ENCODE measurements around the gene CDC42BPB. TPM values are rescaled to one million over a fixed set of nuclear protein-coding genes. Genes with fewer than 3 reads are reported as not detected.

CDC42BPB gene
- total RNA-seq, 1 experiment from 2014 or later, result 45.0 TPM

DNA sequence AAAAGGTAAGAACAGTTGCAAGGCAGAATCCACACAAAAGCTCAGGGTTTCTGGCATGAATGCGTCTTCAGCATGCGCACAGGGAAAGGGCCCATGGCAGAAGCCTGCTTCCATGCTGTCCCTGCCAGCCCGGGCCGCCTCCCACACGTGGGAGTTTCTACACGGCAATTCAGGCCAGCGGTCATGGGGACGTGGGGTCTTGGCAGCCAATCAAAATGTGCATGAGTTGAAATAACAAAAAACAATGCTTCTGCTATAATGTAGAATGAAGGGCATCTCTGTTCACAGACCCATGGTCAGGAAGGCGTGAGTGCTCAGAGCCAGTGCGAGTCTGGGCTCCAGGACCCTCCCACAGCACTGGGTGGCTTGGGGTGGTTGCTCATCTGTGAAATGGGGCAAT, 106.3 kb downstream of the CDC42BPB start:
- peak; percentile 98 for DNase-seq (ENCODE audit: low read depth, low spot score)
- in situ Hi-C loops (cut with HindIII; ENCODE audit: low pct_unique_long_range_greater_than_20kb, low sequenced_read_pairs), result no loop called here

DNA sequence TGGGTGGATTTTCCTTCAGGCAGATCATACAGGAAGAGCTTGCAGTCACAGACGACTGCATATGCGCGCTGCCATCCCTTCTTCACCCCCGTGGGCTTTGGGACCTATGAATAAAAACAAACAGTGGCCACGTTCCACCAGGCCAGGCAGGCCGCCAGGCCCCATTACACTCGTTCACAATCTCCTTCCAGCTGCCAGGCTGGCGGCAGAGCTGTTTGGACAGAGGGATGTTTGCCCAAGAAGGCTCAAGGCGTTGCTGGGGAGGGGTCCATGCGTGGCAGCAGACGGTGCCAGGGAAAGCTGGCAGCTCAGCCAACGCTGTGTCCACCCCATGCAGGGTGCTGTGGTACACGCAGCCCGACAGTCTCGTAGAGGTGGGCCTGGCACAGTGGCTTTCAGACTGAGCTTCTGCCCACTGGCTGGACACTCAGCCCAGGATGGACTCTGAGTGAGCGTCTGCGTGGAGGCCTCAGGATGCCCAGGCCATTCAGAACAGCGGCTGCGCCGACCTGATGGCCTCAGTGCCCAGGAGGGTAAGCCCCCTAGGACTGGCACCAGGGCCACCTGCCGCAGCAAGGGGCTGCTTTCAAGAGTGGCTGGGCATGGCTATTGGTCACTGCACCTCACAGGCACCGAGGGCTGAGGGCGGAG, 107.4 kb downstream of the CDC42BPB start:
- no peak for DNase-seq (ENCODE audit: low read depth, low spot score)
- in situ Hi-C loops (cut with HindIII; ENCODE audit: low pct_unique_long_range_greater_than_20kb, low sequenced_read_pairs), result no loop called here

DNA sequence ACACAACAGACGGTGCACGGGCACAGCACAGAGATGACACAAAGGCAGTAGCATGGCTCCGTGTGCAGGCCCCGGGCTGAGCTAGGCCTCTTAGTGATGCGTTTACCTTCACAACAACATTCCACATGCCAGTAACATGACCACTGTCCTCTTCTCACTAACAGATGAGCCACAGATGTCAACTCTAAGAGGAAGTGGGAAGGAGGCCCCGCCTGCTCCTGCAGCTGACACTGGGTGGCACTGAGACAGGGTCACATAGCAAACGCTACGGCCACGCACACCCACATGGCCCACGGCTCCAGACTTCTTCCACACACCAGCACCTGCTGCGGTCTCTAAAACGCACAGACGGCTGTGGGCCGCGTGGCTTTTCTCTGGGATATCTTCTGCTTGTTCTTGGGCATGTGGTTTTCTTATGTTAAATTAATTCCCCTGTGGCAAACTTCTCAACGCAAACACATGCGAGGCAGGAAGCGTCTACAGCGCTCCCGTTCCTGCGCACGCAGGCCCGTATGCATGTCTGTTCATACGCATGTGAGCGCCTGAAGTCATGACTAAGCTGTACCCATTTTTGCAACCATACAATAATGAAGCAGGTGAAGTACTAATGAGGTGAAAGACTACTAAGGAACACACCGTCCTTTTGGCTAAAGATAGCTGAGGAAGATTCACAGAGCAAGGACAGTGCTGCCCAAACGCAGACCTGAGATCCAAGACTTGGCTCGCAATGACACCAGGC, 108.1 kb downstream of the CDC42BPB start:
- in situ Hi-C loops (cut with HindIII; ENCODE audit: low pct_unique_long_range_greater_than_20kb, low sequenced_read_pairs), result no loop called here
- no peak for DNase-seq (ENCODE audit: low read depth, low spot score)

DNA sequence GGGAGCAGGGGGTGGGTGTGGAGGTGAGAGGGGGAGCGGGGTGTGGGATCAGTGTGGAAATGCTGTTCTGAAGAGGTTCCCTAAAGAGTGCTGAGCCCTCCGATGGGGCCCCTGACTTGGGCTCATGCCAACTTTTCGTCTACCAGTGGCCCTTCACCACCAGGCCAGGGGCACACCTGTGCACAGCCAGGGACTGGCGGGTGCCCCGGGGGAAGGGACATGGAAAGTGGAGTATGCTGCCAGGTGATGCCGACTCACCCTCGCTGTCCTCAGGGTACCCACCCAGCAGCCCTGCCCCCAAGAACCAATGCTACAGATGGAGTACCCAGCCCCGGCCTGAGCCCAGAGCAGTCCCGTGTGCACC, 108.7 kb downstream of the CDC42BPB start:
- in situ Hi-C loops (cut with HindIII; ENCODE audit: low pct_unique_long_range_greater_than_20kb, low sequenced_read_pairs), result no loop called here
- DNase-seq (ENCODE audit: low read depth, low spot score), result no peak

DNA sequence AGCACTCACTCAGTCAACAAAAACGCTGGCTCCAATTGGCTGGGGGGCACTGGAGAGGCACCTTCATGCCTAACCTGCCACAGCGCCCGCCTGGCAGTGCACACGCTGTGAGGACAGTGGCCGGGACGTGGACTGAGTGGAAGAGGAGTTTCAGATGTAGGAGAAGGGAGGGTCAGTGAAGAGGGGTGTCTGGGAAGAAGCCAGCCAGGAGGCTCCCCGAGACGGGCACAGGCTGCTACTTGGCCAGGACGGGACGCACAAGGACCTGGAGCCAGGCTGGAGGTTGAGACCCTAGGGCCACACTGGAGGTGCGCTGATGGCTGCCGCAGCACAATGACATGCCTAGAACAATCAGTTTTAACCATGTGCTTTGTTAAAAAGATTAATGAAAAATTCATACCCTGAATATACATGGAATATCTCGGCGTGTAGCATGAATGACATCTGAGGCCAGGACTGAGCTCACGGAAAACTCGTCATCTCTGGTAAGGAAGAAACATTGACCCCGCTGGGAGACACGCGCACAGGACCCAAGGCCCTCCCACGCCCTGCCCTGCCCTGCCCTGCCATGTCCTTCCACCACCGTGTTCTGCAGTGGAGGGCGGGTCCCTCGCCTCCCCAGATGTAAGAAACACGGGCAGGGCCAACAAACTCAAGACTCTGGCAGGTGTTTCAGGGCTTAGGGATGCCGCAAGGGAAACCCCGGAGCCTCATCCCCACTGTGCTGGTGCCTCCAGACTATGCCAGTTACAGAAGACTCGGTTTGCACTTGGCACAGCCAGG, 109.8 kb downstream of the CDC42BPB start:
- in situ Hi-C loops (cut with HindIII; ENCODE audit: low pct_unique_long_range_greater_than_20kb, low sequenced_read_pairs), result no loop called here
- no peak for DNase-seq (ENCODE audit: low read depth, low spot score)

DNA sequence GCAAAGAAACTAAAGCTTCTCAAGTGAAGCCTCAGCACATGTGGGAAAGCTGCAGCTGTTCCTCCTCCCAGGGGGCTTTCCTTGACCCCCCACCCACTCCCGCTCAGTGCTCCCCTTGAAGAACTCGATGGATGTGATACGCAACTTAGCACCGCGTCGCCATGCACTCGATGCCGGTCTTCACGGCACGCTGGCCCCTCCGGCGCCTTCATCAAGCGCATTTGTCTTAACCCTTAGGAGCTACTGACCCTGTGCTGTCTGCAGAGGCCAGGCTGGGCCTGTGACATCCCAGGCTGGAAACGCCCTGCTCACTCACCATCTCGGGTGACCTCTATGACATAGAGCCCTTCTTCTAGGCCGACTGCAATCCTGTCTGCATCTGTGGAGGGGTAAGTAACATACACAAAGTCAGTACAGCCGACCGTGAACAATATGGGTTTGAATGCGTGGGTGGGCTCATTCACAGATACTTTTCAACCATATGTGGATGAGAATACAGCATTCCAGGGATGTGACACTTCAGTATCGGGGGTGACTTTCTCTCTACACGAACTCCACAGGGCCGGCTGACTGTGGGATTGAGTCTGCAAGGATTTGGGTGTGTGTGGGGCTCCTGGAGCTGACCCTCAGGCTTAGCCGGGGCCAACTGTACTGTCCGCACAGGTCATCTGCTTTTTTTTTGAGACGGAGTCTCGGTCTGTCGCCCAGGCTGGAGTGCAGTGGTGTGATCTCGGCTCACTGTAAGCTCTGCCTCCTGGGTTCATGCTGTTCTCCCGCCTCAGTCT, 111.8 kb downstream of the CDC42BPB start:
- DNase-seq (ENCODE audit: low read depth, low spot score), result no peak
- in situ Hi-C loops (cut with HindIII; ENCODE audit: low pct_unique_long_range_greater_than_20kb, low sequenced_read_pairs), result no loop called here

DNA sequence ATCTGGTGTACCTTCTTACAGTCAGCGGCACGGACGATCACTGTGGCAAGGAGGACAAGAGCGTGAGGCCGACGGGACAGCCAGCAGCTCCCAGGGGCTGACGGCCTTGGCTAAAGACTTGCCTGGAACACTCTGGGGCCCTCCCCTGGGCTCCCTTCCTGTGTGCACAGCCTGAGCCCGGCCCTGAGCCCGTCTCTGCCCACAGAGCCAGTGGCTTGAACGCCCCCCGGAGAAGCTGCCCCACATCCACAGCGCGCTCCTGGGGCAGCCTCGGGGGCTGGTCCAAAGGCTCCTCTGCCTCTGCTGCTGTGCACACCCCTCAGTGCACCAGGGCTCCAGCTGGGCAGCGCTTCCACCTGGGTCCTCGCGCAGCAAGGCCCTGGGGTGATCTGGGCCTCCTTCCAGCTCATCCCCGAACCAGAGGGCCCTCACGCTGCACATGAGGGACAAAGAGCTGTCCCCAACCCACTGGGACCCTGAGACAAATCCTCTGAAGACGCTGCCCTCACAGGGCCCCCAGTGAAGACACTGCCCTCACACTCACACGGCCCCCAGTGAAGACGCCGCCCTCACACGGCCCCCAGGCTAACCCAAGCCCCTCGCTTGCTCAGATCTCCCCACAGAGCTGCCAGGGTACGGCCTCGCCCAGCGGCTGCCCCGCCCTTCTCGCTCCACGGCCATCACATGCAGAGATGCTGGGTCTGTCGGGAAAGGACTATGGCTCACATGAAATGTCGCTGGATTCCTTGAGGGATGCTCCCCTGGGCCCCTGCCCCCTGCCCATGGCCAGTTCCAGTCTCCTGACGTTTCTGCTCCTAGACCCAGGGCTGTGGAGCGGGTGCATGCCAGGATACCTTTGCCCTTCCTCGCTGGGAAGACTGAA, 112.7 kb downstream of the CDC42BPB start:
- in situ Hi-C loops (cut with HindIII; ENCODE audit: low pct_unique_long_range_greater_than_20kb, low sequenced_read_pairs), result no loop called here
- DNase-seq (ENCODE audit: low read depth, low spot score), result no peak

DNA sequence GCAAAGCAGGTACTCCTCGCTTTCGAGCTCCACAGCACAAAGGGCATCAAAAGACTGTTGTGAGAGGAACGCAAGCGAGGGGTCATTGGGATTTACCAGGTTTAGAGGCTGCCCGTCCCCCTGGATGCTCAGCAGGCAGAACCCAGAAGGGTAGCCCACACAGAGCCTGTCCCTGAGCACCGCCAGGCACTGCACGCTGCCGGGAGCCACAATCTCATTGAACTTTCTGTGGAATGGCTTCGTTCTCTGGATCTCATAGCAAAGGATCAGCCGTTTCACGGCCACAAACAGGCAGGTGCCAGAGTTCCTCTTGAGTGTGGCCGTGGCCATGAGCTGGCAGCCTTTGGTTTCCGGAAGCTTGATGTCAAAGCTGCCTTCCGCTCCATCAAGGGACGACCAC, 113.4 kb downstream of the CDC42BPB start:
- in situ Hi-C loops (cut with HindIII; ENCODE audit: low pct_unique_long_range_greater_than_20kb, low sequenced_read_pairs), result no loop called here
- DNase-seq (ENCODE audit: low read depth, low spot score), result no peak

DNA sequence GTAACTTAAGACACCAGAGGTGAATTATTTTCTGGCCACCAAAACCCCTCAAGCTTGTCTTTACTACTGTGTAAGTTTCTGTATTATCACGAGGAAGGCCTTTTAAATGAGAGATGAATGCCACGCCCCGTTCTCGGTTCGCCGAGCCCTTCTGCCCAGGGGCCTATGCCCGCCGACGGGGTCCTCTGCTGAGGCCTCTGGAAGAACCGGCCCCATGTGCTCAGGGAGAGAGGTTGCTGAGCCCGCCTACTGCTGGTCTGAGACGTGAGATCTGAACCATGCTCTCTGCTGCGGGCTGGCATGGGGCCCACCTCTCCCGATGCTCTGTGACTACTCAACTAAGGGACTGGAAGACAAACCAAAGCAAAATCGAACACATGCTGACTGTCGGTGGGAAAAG, 113.9 kb downstream of the CDC42BPB start:
- no peak for DNase-seq (ENCODE audit: low read depth, low spot score)
- in situ Hi-C loops (cut with HindIII; ENCODE audit: low pct_unique_long_range_greater_than_20kb, low sequenced_read_pairs), result no loop called here

DNA sequence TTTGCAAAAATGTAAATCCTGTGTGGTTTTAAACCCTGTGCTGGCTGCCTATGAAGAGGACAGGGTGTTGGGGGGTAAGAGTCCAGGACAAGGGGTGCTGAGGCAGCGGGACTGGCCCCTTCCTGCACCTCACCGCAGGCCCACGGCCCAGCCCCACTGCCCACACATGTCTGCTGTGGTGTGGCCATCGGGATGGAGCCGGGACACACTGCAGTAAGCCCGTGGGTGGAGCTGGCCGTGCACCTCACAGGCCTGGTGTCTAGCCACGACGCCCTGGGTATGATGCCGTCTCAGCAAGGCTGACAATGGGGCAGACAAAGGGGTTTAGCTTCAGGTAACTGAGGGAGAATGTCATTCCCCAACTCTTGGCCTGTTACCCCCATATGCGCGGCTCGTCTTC, 115.3 kb downstream of the CDC42BPB start:
- no peak for DNase-seq (ENCODE audit: low read depth, low spot score)
- in situ Hi-C loops (cut with HindIII; ENCODE audit: low pct_unique_long_range_greater_than_20kb, low sequenced_read_pairs), result no loop called here

DNA sequence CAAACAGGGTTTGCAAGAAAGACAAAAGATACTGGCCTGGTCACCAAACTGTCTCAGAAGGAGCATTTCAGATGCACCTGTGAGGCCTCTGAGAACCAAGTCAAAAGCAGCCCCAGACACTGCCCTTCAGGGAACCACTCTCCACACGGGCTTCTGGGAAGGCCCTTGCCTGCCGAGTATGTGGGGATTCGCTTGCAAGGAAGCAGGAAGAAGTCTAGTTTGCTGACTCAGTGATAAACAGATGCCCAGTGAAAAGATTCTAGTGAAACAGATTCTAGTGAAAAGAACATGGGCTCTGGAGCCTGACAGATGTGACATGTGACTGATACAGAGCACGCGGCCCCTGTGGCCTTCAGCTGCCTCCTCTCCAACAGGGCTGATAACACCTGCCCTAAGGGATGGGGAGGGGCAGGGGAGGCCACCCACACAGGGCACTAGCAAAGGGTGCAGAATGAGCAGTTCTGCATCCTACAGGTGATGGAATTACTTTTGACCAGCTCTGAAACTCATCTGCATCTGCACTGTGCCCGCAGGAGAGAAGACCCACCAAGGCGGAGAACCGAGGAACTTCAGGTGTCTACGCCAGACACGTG, 115.8 kb downstream of the CDC42BPB start:
- DNase-seq (ENCODE audit: low read depth, low spot score), result no peak
- in situ Hi-C loops (cut with HindIII; ENCODE audit: low pct_unique_long_range_greater_than_20kb, low sequenced_read_pairs), result no loop called here

DNA sequence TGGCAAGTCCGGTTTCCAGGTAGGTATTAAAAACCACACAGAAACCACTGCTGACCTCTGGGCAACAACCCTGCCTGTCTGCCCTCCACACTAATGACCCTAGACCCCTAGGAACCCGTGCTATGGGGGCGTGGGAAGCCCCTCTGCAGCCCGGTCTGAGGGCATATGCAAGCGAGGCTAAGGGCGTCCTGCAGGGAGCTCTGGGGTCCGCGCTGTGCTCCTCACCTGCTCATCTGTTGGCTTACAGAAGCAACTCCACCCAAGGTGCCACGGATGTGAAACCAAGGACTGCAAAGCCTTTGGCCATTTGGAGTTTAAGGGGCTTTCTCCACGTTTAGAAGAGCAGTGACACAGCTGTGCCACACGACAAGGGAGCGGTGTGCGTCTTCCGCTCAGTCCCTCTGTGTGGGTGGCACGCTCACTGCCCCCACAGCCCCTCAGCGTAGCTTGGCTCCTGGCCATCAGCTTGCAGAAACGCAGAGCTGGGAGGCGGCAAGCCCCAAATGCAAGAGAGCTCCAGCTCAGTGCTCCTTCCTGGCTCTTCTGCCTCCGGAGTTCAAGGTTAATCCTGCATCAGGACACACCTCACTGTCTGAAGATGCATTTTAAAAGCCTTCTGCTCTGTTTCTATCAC, 116.5 kb downstream of the CDC42BPB start:
- no peak for DNase-seq (ENCODE audit: low read depth, low spot score)
- in situ Hi-C loops (cut with HindIII; ENCODE audit: low pct_unique_long_range_greater_than_20kb, low sequenced_read_pairs), result no loop called here

DNA sequence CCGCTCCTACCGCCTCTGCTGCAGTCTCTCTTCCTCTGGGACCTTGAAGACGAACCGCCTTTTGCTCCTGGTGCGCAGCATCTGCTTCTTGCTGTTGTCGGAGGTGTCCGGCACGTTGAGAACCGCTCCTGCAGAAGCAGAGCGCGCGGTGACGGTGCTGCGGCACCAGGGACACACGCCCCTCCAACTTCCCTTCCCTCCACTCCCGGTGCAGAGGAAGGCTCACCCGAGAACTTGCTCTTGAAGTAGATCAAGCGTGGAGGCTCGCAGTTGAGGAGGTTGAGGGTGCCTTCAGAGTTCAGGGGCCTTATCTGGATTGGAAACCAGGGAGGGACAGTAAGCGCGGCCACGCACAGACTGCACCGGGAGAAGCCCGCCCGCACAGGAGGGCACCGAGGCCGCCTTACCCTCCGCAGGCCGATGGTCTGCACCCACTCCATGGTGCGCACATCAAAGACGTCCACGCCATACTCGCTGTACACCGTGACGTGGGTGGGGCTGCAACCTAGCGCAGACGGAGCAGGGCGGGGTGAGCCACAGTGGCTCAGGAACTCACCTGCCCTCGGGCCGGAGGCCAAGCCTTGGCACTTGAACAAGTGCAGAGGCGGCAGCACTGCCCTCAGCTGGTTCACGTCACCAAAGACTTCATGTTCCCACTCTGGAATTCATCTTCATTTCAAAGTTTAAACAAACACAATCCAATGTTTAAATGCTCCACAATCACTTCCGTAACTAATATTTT, 117.4 kb downstream of the CDC42BPB start:
- no peak for DNase-seq (ENCODE audit: low read depth, low spot score)
- in situ Hi-C loops (cut with HindIII; ENCODE audit: low pct_unique_long_range_greater_than_20kb, low sequenced_read_pairs), result no loop called here

DNA sequence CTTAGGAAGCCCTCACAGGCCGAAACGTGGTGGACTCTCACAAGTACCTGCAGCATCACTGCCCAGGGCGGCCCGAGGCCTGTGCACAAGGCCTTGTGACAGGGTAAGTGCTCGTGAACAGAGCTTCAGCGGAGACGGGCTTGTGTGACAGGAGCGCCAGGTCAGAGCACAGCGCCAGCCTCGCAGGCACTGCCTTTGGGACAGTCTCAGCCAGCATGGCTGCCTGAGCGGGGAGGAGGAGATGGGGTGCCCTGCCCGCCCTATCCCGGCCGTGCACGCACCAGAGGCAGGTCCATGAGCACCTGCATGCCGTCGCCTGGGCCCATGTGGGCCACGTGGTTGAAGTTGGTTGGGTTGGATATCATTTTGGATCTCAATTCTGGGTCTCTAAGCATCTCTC, 118.0 kb downstream of the CDC42BPB start:
- DNase-seq (ENCODE audit: low read depth, low spot score), result no peak
- in situ Hi-C loops (cut with HindIII; ENCODE audit: low pct_unique_long_range_greater_than_20kb, low sequenced_read_pairs), result no loop called here

DNA sequence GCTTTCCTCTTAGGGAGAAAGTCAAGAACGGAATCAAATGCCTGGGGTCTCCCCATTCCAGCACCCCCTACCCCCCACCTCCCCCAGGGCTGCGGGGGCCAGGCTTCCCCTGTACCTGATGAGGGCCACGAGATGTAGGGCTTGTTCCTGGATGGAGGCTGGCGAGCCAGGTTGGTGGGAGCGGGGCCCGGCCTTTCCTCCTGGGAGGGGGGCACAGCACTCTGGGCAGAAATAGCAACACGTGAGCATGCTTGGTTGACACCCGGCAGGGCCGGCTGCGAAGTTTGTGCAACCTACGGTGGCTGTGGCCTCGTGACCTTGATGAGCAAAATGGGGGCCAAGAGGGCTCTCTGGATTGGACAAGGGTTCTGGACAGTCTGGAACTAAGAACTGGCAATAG, 119.2 kb downstream of the CDC42BPB start:
- no peak for DNase-seq (ENCODE audit: low read depth, low spot score)
- in situ Hi-C loops (cut with HindIII; ENCODE audit: low pct_unique_long_range_greater_than_20kb, low sequenced_read_pairs), result no loop called here
